Heart left ventricle (tissue), 13 donors: Measurements from ENCODE around the gene MGST2.

Experiments used
- POLR2A ChIP-seq, 2 donors: fragments of 450-650 bp; IDR thresholded peaks; one replicate each; pipeline ENCODE4 v1.6.1; 2017; ENCODE audit warnings: antibody characterized with exemption in 2 of 2, mild to moderate bottlenecking in 2 of 2, moderate library complexity in 2 of 2
- TF ChIP-seq, protein P1 (sequence below), 12 donors: fragments of 200-600 bp; sonication (generic) in 4 of 12; IDR thresholded peaks; one replicate each; pipeline versions ENCODE4 v1.5.0 to v1.8.0; 2018 to 2022; ENCODE audit warnings: antibody characterized with exemption in 12 of 12, mild to moderate bottlenecking in 5 of 12
- donor health status: ischemic (EF 13 %, LVEDD 7.1; RV severe dilation, severe dysfunction).
- donor health status: DM: no; HTN: yes; CAD: no.
- donor health status: DM: no; HTN: no; CAD: no.
- donor health status: ischemic (EF 25% LVEDD 6.9; RV normal size, moderate dysfunction).
- donor health status: ischemic (EF 25% LVEDD 5.7; RV mildly dilated, moderate dysfunction).
- donor health status: ischemic (EF 35%, LVEDD 5.7; RV mildly dilated, moderate dysfunction).
- donor health status: nonischemic (EF 11% LVEDD 7.7; RV severe dilation, severe dysfunction).
- donor health status: DM: yes; HTN: yes; CAD: no.
- donor health status: PGD.
- donor health status: ischemic (EF 29% LVEDD 5.4; RV normal size, mild dysfunction).
- donor health status: nonischemic (EF 23%, LVEDD 6.1; RV moderate dilation, normal function).

DNA sequence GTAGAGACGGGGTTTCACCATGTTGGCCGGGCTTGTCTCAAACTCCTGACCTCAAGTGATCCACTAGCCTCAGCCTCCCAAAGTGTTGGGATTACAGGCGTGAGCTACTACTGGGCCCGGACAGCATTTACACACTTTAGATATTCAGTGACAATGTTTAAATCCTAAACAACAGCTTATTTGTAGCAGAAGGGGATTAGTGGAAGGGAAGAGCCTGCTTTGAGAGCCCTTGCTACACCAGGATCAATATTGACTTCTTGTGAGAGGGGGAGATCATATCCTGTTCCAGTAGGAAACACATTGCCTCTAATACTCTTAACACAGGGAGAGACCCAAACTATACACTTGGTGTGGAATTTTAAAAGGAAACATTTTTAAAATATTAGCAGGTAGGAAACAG lies 7.1 kb downstream of the MGST2 start:
- TF ChIP-seq, protein P1, sequence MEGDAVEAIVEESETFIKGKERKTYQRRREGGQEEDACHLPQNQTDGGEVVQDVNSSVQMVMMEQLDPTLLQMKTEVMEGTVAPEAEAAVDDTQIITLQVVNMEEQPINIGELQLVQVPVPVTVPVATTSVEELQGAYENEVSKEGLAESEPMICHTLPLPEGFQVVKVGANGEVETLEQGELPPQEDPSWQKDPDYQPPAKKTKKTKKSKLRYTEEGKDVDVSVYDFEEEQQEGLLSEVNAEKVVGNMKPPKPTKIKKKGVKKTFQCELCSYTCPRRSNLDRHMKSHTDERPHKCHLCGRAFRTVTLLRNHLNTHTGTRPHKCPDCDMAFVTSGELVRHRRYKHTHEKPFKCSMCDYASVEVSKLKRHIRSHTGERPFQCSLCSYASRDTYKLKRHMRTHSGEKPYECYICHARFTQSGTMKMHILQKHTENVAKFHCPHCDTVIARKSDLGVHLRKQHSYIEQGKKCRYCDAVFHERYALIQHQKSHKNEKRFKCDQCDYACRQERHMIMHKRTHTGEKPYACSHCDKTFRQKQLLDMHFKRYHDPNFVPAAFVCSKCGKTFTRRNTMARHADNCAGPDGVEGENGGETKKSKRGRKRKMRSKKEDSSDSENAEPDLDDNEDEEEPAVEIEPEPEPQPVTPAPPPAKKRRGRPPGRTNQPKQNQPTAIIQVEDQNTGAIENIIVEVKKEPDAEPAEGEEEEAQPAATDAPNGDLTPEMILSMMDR (IDR thresholded peaks at IDR 0.05): no peak
- no peak for TF ChIP-seq POLR2A (IDR thresholded peaks at IDR 0.05)
